GM12864 (cell line): ENCODE data around the gene AGPAT4.

ENCODE experiments used
- DNase-seq: peaks from one replicate; pipeline ENCODE4 v3.0.0-alpha.2; 2011; ENCODE audit warnings: low read depth
- H3K4me3 ChIP-seq: 2 replicates; pipeline ENCODE4 v1.5.1; 2011; ENCODE audit warnings: mild to moderate bottlenecking, low read depth, low read length, control low read depth
- CTCF ChIP-seq: IDR thresholded peaks from 2 replicates; pipeline ENCODE4 v1.5.1; 2011; ENCODE audit warnings: low read depth, mild to moderate bottlenecking, moderate library complexity, low read length, control low read depth, inconsistent platforms; ENCODE audit errors: missing control alignments

Gene AGPAT4

GRCh38 chr6:161094955-161095354 lies 178.9 kb downstream of the AGPAT4 start:
- H3K4me3 ChIP-seq: no peak overlapping the region
- DNase-seq: no peak
- no peak for TF ChIP-seq CTCF

GRCh38 chr6:161091972-161092701 lies 181.7 kb downstream of the AGPAT4 start:
- no peak for TF ChIP-seq CTCF
- no peak for DNase-seq
- H3K4me3 ChIP-seq: no peak overlapping the region

- TF ChIP-seq CTCF: no peak
- H3K4me3 ChIP-seq: no peak overlapping the region
- no peak for DNase-seq
These were observed 182.7 kb downstream of the AGPAT4 start for GRCh38 chr6:161091151-161091550.

GRCh38 chr6:161088676-161089328 lies 185.1 kb downstream of the AGPAT4 start:
- DNase-seq: no peak
- no peak for TF ChIP-seq CTCF
- H3K4me3 ChIP-seq: no peak overlapping the region

GRCh38 chr6:161085246-161085645 lies 188.6 kb downstream of the AGPAT4 start:
- H3K4me3 ChIP-seq: no peak overlapping the region
- DNase-seq: no peak
- TF ChIP-seq CTCF: no peak

- H3K4me3 ChIP-seq: no peak overlapping the region
- no peak for DNase-seq
- no peak for TF ChIP-seq CTCF
These were observed 191.6 kb downstream of the AGPAT4 start for GRCh38 chr6:161082215-161082614.

- H3K4me3 ChIP-seq: no peak overlapping the region
- no peak for TF ChIP-seq CTCF
- DNase-seq: no peak
These were observed 193.4 kb downstream of the AGPAT4 start for GRCh38 chr6:161080263-161080970.
